H7 (cell line): ENCODE data around the gene PITPNB. TPM values are rescaled to one million over a fixed set of nuclear protein-coding genes. Genes with fewer than 3 reads are reported as not detected.

Experiments
- DNase-seq: peaks from one replicate; pipeline ENCODE4 v3.0.0; 2012
- H3K27me3 ChIP-seq: 2 replicates; pipeline ENCODE4 v1.6.0; 2011; ENCODE audit warnings: mild to moderate bottlenecking, low read length; ENCODE audit not compliant: control insufficient read depth, insufficient read depth
- H3K36me3 ChIP-seq: replicated peaks from 2 replicates; pipeline ENCODE4 v1.5.1; 2011; ENCODE audit warnings: low read length; ENCODE audit not compliant: control insufficient read depth, insufficient read depth
- H3K4me3 ChIP-seq: 2 replicates; pipeline ENCODE4 v1.5.1; 2011; ENCODE audit warnings: low read depth, mild to moderate bottlenecking, control low read depth, low read length, moderate library complexity; ENCODE audit not compliant: insufficient read depth
- total RNA-seq: library from RNA; depleted of rRNA; stranded (reverse); fragments of >200 nt; shearing (Covaris generic); gene quantifications from 2 replicates; pipeline ENCODE4 v1.2.3, GENCODE V29; 2014

PITPNB gene
- total RNA-seq, 1 experiment from 2014 or later, result 13.9 TPM

DNA sequence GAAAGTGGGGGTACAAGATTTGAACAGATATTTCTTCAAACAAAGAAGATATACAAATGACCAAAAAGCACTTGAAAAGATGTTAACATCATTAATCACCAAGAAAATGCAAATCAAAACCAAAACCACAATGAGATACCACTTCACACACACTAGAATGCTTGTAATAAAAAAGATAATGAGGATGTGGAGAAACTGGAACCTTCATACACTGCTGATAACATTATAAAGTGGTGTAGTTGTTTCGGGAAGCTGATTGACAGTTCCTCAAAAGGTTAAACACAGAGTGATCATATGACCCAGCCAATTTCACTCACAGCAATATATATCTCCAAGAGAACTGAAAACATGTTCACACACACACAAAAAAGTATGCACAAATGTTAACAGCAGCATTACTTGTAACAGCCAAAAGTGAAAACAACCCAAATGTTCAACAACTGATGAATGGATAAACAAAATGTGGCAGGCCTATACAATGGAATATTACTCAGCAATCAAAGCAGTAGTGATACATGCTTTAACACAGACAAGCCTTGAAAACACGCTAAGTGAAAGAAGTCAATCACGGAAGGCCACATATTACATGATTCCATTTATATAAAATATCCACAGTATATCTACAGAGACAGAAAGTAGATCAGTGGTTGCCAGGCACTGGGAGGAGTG, 15.1 kb downstream of the PITPNB start:
- H3K36me3 ChIP-seq, result peaks cover 8% of the 10 kb centered on the region
- DNase-seq, result no peak
- H3K4me3 ChIP-seq, result no peak overlapping the region
- H3K27me3 ChIP-seq, result no peaks in the 10 kb centered on the region

DNA sequence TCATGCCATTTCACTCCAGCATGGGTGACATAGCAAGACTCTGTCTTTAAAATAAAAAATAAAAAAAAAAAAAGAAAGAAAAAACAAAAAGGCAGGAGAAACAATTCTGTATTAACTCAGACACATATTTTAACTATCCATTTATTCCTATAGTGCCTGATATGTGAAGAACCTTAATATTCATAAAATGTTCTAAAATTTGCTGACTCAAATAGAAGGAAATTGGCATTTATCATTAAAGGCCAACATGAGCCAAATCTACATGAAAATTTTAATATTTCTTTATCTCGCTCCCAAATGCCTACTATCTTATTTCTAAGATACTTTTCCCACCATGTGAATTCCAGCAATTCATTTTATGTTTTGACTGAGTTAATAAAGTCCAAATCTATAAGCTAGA, 18.9 kb downstream of the PITPNB start:
- Histone ChIP-seq H3K36me3 (peaks cover 15% of the 10 kb centered on the region), H3K4me3 (no peak overlapping the region), H3K27me3 (no peaks in the 10 kb centered on the region)
- no peak for DNase-seq

DNA sequence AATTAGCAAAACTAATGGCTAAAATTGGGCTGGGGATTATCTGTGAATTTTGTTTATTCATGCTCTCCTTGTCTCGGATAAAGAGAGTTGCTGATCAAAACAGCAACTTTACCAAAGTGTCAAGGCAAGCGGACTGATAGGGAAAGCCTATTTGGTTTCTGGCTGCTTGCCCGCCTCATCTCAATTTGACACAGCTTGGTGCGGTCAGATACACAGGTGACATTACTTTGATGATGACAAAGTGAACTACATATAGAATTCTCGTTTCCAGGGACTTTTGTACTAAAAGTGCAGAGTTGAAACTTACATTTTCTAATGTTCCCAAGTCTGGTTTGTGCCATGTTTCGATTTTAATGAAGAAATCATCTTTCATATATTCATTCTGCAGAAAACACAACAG, 22.8 kb downstream of the PITPNB start:
- H3K27me3 ChIP-seq, result no peaks in the 10 kb centered on the region
- H3K36me3 ChIP-seq, result peaks cover 24% of the 10 kb centered on the region
- DNase-seq, result no peak
- H3K4me3 ChIP-seq, result no peak overlapping the region

GRCh38 chr22:27895600-27895999, 23.5 kb downstream of the PITPNB start:
- H3K4me3 ChIP-seq, result no peak overlapping the region
- H3K36me3 ChIP-seq, result peaks cover 25% of the 10 kb centered on the region
- H3K27me3 ChIP-seq, result no peaks in the 10 kb centered on the region
- no peak for DNase-seq

DNA sequence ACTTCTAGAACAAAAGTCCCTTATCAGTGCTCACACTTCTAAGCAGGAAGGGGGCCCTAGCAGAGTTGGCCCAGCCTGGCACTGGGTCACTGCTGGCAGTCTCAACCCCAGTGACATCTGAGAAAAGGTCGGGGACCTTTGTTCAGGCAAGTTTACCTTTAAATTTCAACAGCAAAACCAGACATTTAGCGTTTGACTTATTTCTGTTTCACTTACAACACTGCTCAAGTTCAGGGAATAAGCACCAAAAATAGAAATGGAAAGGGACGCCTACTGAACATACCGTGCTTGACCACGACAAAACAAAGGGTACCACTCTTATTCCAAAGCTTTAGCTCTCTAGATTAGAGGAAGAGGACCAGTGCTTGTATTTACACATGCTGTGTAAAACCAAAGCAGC, 26.2 kb downstream of the PITPNB start:
- no peaks in the 10 kb centered on the region for H3K27me3 ChIP-seq
- no peak overlapping the region for H3K4me3 ChIP-seq
- peaks cover 30% of the 10 kb centered on the region for H3K36me3 ChIP-seq
- DNase-seq, result no peak

GRCh38 chr22:27892064-27892463, 27.0 kb downstream of the PITPNB start:
- Histone ChIP-seq H3K4me3 (no peak overlapping the region), H3K36me3 (peaks cover 27% of the 10 kb centered on the region), H3K27me3 (no peaks in the 10 kb centered on the region)
- no peak for DNase-seq

- no peaks in the 10 kb centered on the region for H3K27me3 ChIP-seq
Observed at GRCh38 chr22:27888310-27888709, 30.7 kb downstream of the PITPNB start.

DNA sequence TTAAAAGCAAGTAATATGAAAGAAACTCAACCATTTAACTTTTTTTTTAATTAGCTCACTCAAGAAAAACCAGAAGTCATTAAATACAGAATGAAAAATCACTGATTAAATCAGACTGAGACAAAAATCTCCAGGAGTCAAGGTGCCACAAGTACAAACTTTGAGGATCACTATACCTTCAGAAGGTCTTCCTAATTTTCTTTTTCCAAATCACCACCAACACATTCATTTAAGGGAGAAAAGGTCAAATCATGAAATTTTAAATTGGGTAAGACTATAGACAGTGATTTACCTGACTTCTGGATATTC, 32.3 kb downstream of the PITPNB start:
- no peaks in the 10 kb centered on the region for H3K27me3 ChIP-seq
- H3K36me3 ChIP-seq, result peaks cover 14% of the 10 kb centered on the region
- no peak for DNase-seq
- H3K4me3 ChIP-seq, result no peak overlapping the region

More at GRCh38 chr22:27888310-27888709, 30.7 kb downstream of the PITPNB start:
- no peak for DNase-seq
- Histone ChIP-seq H3K4me3 (no peak overlapping the region), H3K36me3 (peaks cover 22% of the 10 kb centered on the region)

DNA sequence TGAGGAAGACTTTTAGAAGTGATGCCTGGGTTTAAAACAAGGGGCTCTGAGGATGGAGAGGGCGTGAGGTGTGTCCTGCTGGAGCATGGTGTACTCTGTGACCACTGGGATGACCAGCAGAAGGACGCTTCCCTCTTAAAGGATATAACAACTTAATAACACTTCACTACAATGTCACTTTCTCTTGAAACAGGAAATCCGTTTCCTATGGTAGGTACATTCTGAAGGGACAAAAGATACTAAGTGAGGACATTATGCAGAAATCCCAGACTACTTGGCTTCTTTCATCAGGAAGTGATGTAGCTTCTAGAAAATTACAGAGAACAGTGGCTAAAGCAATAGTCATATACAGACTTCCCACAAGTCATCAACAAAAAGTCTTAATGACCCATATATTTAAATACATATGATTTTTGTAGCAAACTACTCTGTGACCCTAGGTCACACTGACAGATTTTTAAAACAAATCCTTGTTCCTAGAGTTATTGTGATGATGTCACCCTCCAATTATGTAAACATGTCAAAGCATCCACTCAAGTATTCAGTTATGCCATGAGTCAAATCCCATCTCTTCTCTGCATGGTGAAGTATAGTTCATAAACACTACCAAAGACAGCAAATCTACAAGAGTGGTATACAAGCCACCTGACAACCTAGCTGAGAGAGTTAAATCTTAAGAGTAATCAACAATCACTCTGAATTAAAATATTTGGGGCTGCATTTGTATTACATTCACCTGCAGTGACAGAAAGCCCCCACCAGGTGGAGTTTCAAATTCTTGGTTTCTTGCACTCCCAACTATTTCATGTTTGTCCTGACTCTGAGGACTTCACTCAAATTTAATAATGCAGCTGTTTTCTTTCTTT, 32.8 kb downstream of the PITPNB start:
- H3K4me3 ChIP-seq, result no peak overlapping the region
- DNase-seq, result peak; percentile 57
- H3K27me3 ChIP-seq, result no peaks in the 10 kb centered on the region
- H3K36me3 ChIP-seq, result peaks cover 13% of the 10 kb centered on the region

DNA sequence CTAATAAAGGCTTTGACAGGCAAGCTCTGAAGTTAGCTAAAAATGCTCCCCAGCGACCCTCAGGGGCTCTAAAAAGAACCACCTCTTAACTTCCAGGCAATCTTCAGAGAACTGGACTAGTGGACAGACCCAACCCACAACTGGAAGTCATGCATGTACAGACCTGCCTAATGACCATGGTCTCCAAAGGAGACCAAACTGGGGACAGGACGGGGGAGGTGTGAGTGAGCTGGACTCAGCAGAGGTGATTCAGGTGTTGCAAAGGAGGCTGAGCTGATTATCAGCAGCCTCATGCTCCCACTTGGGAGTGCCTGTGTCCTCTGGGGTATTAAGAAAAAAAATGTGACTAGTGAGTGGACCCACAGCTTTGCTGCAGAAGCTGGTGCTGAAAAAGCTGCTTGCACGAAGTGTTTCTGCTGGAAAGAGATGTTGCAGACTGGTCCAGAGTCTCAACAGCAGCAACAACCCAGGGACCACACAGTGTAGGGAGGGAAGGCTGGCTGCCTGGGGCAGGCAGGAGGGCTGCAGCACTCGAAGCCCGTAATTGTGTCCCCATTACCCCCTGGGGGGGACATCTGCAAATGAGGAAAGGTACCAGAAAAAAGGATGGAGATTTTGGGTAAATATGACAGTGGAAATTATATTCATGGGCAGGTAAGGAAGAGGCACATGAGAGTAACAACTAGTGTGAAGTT, 35.3 kb downstream of the PITPNB start:
- H3K27me3 ChIP-seq, result no peaks in the 10 kb centered on the region
- DNase-seq, result peak; percentile 24
- peaks cover 6% of the 10 kb centered on the region for H3K36me3 ChIP-seq
- H3K4me3 ChIP-seq, result no peak overlapping the region

DNA sequence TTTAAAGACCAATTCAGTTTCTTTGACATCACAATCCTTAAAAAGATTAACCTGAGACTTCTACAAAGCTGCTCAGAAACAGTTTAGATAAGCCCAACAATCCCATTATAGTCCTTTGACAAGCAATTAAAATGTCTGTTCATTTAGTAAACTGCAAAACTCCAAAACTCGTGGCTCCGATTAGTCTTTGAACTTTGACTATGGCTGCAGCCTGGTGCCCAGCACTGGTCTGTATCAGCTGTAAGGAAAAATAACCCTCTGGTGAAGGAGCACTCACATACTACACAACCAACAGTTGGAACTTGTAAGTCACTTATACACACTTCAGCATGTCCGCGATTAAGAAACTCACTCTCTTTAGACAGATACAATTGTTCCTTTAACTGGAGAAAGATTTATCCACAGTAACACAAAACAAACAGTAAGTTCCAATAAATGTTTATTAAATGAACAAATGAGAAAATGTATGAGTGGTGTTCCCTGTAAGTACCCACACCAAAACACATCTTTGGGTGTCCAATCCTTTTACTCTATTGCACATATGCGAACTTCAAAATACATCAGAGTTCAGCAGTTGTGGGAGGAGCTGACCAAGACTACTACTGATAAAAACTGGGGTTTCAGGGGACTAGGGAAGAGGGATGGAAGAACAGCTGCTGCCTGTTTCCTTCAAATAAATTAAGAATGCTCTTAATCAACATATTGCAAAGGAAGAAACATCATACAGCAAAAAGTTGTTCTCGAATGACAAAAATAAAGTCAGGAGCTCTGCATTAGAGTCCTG, 36.4 kb downstream of the PITPNB start:
- Histone ChIP-seq H3K27me3 (no peaks in the 10 kb centered on the region), H3K36me3 (peaks cover 4% of the 10 kb centered on the region; the same call in 1 of the 2 replicates), H3K4me3 (no peak overlapping the region)
- no peak for DNase-seq

GRCh38 chr22:27881421-27881820, 37.6 kb downstream of the PITPNB start:
- H3K4me3 ChIP-seq, result no peak overlapping the region
- H3K36me3 ChIP-seq, result 0 out of 2 replicates have a peak, but pooled peaks cover 3% of the 10 kb centered on the region
- H3K27me3 ChIP-seq, result no peaks in the 10 kb centered on the region
- DNase-seq, result no peak

GRCh38 chr22:27880778-27881394, 38.2 kb downstream of the PITPNB start:
- Histone ChIP-seq H3K4me3 (no peak overlapping the region), H3K27me3 (no peaks in the 10 kb centered on the region), H3K36me3 (0 out of 2 replicates have a peak, but pooled peaks cover 3% of the 10 kb centered on the region)
- no peak for DNase-seq

- DNase-seq, result peak; percentile 49
- H3K36me3 ChIP-seq, result 0 out of 2 replicates have a peak, but pooled peaks cover 1% of the 10 kb centered on the region
- H3K27me3 ChIP-seq, result no peaks in the 10 kb centered on the region
- H3K4me3 ChIP-seq, result no peak overlapping the region
Observed at GRCh38 chr22:27879923-27880322, 39.1 kb downstream of the PITPNB start.
